GM19023 (cell line): ENCODE measurements around the gene ERMP1.
A peak's percentile ranks its signal among the peaks of the same experiment; 100 is the strongest.
"Not testable (repeated sequence)": the region's sequence is repeated elsewhere in the genome, so short reads cannot be mapped to it uniquely, and the experiment has no call there.

Source experiments
- ATAC-seq: cut with Tn5 transposase; IDR thresholded peaks from one replicate; pipeline ENCODE4 v1.9.1; 2021; ENCODE audit warnings: mild to moderate bottlenecking, moderate library complexity; ENCODE audit not compliant: unreplicated experiment

Gene ERMP1

DNA sequence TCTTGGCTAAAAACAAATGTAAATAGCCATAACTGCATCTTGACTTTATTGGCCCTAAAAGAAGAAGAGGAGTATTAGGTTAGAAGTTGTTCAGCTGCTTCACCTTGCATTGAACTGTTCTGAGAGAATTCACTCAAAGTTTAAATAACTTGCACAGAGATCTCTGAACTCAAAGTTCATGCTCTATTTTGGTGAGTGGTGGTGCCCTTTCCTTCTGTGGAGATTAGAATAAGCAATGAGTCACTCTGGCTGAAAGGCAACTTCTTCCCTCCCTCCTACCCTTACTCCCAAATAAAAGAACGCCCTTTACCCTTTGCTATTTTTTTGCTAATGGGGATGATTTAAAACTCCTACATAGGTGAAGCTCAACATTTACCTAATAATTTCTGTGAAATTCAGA lies 48.9 kb downstream of the ERMP1 start:
- no peak for ATAC-seq

DNA sequence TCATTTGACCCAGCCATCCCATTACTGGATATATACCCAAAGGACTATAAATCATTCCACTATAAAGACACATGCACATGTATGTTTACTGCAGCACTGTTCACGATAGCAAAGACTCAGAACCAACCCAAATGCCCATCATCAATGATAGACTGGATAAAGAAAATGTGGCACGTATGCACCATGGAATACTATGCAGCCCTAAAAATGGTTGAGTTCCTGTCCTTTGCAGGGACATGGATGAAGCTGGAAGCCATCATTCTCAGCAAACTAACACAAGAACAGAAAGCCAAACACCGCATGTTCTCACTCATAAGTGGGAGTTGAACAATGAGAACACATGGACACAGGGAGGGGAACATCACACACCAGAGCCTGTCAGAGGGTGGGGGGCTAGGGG lies 49.5 kb downstream of the ERMP1 start:
- ATAC-seq, result not testable (repeated sequence)

DNA sequence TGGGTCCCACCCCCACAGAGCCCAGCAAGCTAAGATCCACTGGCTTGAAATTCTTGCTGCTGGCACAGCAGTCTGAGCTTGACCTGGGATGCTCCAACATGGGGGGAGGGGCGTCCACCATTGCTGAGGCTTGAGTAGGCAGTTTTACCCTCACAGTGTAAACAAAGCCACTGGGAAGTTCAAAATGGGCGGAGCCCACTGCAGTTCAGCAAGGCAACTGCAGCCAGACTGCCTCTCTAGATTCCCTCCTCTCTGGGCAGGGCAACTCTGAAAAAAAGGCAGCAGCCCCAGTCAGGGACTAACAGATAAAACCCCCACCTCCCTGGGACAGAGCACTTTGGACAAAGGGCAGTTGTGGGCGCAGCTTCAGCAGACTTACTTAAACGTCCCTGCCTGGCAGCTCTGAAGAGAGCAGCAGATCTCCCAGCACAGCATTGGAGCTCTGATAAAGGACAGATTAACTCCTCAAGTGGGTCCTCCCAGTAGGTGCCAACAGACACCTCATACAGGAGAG lies 53.2 kb downstream of the ERMP1 start:
- ATAC-seq, result not testable (repeated sequence)

DNA sequence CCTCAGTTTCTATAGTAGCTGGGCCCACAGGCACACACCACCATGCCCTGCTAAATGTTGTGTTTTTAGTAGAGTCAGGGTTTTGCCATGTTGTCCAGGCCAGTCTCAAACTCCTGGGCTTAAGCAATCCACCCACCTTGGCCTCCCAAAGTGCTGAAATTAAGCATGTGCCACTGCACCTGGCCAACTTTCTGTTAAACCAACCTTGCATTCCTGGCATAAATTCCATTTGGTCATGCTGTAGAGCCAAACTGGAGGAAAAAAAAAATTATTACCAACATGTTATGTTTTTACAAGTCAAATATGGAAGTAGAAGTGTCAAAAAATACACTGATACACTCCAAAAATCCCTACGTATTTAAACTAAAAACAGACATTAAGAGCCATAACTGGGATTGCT lies 54.1 kb downstream of the ERMP1 start:
- ATAC-seq, result no peak

DNA sequence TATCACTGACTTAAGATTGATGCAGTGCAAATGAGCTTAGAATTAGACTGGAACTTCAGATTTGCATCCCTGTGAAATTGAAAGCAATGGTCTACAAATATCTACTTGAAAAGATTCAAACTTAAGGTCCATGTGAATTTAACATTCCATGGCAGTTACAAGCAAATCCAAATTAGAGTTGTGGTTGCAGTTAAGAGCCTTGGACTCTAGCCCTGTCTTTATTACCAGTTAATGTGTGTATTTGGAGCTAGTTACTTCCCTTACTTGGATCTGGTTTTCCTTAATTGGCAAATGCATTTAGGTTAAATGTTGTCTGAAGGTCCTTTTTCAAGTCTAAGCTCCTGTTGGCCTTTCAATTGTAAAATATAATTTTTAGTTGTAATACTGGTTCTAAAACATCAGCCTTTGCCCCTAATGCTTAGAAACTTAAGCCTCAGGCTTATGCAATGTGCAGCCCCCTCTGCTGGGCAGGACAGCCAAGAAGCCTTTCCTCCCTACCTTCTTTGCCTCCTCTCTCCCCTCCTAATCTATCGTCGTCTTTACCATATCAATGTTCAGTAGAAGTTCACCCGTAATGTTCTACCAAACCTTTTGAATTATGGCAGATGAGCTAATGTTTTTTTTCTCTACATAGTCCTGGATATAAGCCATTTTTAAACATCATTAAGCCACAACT lies 59.5 kb downstream of the ERMP1 start:
- no peak for ATAC-seq

DNA sequence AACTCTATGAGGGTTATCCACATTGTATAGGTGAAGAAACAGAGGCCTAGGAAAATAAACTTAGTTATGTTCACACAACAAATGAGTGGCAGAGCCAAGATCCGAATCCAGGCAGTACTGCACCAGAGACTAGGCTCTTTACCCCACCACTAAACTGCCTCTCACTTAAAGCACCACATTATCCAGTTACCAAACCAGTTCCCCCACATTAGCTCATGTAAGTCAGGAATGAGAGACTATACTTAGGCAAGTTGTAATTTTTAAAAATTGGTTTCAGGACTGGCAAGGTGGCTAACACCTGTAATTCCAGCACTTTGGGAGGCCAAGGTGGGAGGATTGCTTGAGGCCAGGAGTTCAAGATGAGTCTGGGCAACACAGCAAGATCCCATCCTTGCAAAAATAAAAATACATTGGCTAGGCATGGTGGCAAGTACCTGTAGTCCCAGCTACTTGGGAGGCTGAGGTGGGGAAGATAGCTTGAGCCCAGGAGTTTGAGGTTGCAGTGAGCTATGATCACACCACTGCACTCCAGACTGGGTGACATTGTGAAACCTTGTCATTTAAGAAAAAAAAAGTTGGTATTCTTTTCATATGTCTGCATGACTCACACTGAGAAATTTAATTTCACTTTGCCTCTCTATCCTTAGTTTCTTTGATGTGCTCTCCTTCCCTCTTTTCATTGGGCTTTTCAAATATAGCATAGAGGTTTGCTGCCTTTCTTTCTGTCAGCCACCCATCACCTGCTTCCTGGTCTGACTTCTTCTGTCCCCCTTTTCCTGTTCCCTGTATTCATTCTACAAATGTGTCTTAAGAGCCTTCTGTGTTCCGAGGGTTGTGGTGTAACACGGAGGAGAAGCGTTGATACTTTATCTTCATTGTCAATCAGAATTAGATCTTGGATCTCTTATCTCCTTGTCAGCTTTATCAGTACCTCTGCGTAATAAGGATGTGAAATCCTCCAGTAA lies 64.7 kb downstream of the ERMP1 start:
- ATAC-seq, result peak; percentile 65

DNA sequence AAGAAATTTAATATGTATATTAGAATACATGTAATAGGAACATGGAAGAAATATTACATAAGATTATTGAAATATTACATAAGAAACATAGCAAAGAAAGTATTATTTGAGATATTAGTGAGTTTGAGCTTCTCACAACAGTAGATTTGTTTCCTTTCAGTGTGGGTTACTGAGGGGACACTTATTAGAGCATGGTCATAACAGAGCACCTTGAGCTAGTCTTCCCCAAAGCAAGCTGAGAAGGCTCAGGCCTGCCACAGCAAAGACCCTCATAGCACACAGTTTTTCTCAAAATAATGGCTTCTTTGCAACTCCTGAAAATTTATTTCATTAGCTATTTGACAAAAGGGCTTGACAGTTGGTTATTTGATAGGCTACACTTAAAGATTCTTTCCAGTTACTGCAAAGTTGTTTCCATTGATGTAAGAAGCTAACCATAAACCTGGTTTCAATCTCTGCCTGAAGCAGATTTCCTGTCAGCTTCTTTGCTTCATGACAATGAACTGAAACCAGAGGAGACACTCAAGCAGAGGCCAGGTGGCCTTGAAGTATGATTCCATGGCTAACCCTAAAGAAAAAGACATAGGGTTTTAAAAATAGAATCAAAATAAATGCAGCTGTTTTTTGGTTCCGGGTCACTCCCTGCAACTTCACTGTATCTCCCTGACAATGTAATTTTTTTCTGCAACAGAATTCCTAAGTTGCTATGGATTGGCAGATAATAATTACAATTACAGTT lies 68.6 kb downstream of the ERMP1 start:
- ATAC-seq, result peak; percentile 76

DNA sequence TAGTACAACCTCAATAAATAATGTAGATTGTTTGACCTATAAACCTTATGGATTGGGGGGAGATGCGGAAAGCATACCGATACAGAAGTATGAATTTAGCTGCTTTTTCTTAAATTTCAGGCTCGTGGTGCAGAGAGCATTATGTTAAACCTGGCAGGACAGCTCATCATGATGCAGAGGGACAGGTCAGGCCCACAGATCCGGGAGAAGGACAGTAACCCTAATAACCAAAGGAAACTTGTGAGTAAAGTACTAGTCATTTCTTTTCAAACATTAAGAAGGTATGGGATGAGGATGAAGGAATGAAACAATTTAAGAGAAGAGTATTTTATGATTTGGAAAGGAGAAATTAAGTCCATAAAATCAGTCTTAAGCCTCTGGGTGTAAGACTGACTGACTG lies 70.5 kb downstream of the ERMP1 start:
- ATAC-seq, result no peak

DNA sequence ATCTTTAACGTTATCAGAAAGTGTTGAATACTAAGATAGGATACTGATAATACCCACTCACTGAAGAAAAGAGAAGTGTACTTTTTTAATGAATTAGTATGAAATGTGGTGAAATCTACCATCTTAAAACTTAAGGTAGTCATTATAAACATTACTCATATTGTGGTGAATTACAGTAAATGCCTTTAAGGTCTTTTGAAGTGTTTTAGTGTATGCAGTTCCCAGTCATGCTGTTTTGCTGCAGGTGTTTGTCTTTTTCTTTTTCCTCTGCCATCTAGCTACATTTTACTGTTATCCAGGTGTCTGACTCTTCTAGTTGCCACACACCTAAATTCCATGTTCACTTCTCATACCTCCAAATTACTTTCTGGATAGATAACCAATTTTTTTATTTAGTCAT lies 72.6 kb downstream of the ERMP1 start:
- no peak for ATAC-seq

DNA sequence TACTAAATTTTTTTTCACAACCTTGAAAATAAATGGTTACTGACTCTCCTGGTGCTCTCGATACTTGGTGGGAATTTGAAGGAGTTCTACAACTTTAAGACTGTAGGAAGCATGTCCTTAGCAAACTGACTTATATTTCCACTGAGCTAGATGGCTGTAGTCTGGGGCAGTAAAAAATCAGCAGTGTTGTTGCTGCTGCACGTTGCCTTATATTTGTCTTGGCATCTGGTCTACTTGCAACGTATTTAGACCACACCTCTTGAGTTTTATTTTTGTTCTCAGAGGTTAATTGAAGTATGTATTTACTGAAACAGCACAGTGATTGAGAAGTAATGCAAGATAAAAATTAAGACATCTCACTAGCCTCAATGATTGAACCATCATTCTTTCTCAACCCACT lies 76.3 kb downstream of the ERMP1 start:
- ATAC-seq, result no peak

DNA sequence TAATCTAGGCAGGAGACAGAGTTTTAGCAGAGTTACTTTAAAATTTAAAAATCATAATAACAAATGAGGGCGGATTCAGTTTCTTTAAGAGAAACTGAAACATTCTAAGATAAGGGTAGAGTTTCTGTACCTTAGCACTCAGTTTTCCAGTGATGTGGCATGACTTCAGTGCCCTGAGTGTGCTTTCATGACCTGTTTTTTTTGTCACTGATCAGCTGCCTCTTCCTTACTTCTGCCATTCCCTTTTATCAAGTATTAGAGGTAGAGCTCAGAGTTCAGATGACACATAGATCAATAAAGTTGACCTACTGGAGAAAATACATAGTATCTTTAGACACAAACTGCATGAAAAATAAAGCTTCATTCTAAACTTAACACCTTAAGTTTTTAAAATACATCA lies 82.3 kb downstream of the ERMP1 start:
- no peak for ATAC-seq

DNA sequence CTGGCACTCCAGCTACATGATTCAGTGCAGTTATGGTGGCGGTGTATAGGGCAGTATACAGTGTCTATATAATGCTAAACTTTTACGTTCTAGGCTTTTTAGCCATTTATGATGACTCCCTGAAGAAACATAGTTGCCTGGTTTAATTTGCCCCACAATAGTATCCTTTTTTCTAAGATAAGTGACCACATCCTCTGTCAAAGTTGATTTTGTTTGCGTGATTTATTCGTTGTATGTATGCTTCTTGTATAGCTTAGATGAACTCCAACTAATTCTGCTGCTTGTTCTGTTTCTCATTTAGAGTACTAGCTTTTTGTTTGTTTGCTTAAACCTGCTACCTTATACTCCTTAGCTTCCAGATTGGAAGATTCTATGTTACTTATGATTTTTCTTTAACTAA lies 83.6 kb downstream of the ERMP1 start:
- no peak for ATAC-seq

DNA sequence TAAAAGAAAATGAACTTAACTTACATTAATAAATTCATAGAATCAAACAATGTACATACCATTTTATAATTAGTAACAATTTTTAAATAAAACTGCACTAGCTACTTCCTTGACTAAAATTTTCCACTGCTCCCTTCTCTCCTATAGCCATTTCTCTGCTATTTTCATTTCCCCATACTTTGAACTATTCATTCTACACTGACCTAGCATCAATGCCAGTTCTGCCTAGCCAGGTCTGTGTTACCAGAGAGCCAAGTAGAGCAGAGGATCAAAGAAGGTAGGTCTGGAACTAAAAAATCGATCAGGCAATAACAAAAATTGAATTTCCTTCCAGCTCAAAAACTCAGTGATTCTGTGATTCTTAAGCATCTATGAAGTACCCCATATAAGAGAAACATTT lies 84.5 kb downstream of the ERMP1 start:
- no peak for ATAC-seq

DNA sequence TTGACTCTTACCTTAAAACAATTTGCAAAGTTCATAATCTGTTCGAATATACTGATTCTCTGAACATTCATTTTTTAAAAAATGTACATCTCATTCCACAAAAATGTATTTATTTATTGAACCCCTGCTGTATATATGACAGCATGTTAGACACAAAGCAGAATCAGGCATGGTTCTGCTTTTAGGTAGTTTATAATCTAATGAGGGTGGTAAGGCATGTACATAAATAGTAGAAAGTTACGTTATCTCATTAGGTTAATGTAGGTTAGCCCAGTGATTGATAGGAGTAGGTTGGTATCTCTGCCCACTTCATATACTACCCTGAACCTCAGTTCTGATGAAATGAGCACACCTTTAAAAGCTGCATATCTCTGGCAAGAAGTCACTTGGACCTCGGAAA lies 89.8 kb downstream of the ERMP1 start:
- no peak for ATAC-seq

DNA sequence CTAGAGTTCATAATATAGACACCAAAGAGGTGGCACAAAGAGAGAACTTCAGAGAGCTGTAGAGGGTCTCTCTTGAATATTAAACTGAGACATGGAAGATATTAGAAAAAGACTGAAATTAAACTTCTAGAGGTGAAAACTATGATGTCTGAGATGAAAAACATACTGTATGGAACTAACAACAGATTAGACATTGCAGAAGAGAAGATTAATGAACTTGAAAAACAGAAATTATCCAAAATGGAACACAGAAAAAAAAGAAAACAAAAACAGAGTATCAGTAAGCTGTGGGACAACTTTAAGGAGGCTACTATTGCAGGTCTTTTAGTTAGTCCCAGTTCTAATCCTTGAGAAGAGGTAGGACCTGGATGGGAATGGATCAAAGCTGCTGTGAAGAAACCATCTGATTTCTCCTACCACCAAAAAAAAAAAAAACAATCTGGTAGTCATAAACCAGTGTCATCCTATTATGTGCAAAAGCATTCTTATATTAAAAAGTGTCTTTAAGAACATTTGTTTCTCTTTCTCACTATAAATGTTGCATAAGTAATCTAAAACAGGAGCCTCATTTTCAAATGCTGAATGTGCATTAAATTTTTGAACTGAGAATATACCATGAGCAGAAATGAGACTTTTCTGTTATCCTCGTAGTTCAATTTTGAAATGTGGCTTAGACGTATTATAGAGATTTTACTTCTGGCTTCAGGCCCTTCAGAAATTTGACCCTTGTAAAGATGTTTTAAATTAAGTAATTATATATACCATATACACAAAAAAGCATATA lies 96.2 kb downstream of the ERMP1 start:
- no peak for ATAC-seq

DNA sequence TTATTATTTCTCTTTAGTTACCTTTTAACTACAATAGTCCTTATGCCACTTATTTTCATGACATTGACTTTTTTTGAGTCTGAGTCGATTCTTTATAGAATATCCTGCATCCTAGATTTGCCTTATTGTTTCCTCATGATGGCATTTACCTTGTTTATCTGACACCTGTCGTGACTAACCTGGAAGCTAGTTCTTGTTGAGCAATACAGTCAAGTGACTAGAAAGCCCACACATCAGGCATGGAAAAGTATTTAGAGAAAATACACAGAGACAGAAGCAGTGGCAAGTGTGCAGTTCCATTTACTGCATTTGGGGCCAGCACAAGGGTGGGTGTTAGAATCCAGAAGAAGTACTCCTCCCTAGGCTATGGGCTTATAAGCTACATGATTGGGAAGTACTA lies 97.8 kb downstream of the ERMP1 start:
- ATAC-seq, result no peak
